HUES64 (cell line): Measurements from ENCODE around the gene PHACTR1.
A peak's percentile ranks its signal among the peaks of the same experiment; 100 is the strongest.

Experiments used
- H3K27ac ChIP-seq: 2 replicates; pipeline ENCODE4 v1.7.0; 2013; ENCODE audit warnings: low read depth, low read length, inconsistent platforms
- H3K27me3 ChIP-seq: 2 replicates; pipeline ENCODE4 v1.6.1; 2013; ENCODE audit warnings: mild to moderate bottlenecking, low read length; ENCODE audit not compliant: insufficient read depth
- H3K36me3 ChIP-seq: 2 replicates; pipeline ENCODE4 v1.6.1; 2013; ENCODE audit warnings: mild to moderate bottlenecking, low read length; ENCODE audit not compliant: insufficient read depth
- H3K4me1 ChIP-seq: 2 replicates; pipeline ENCODE4 v1.6.1; 2013; ENCODE audit warnings: mild to moderate bottlenecking, low read length, moderate library complexity; ENCODE audit not compliant: insufficient read depth
- H3K4me3 ChIP-seq: 2 replicates; pipeline ENCODE4 v1.5.1; 2013; ENCODE audit warnings: mild to moderate bottlenecking, low read length, moderate library complexity
- H3K9ac ChIP-seq: 2 replicates; pipeline ENCODE4 v1.6.1; 2013; ENCODE audit warnings: mild to moderate bottlenecking, low read depth, low read length
- H3K9me3 ChIP-seq: 2 replicates; pipeline ENCODE4 v1.6.1; 2013; ENCODE audit warnings: low read depth, low read length; ENCODE audit not compliant: insufficient read depth
- WGBS: fragments of 150-250, 120-280 bp; methylation state at CpG from one replicate; pipeline ENCODE4 v1.1.7; 2013; ENCODE audit warnings: missing lambda C conversion rate; 5-methylcytosine and 5-hydroxymethylcytosine counted together

The PHACTR1 gene

GRCh38 chr6:12951415-12951814 is 234.8 kb downstream of the PHACTR1 start:
- H3K9me3 ChIP-seq, result no peaks in the 10 kb centered on the region
- H3K27ac ChIP-seq, result no peak overlapping the region
- no peak overlapping the region for H3K4me3 ChIP-seq
- H3K36me3 ChIP-seq, result no peaks in the 10 kb centered on the region
- H3K9ac ChIP-seq, result no peak overlapping the region
- H3K4me1 ChIP-seq, result peaks cover 16% of the 10 kb centered on the region
- peaks cover 18% of the 10 kb centered on the region for H3K27me3 ChIP-seq

- Histone ChIP-seq H3K9me3 (no peaks in the 10 kb centered on the region), H3K27ac (no peak overlapping the region), H3K4me3 (no peak overlapping the region), H3K9ac (no peak overlapping the region), H3K4me1 (peaks cover 20% of the 10 kb centered on the region), H3K27me3 (peaks cover 26% of the 10 kb centered on the region), H3K36me3 (no peaks in the 10 kb centered on the region)
- WGBS, result 90% methylated on average over 4 of the region's 4 CpGs
Observed at GRCh38 chr6:12952318-12952717, 235.8 kb downstream of the PHACTR1 start.

- Histone ChIP-seq H3K27ac (no peak overlapping the region), H3K36me3 (no peaks in the 10 kb centered on the region), H3K27me3 (peaks cover 63% of the 10 kb centered on the region), H3K4me3 (peak overlapping the region; percentile 30; the same call in 1 of the 2 replicates), H3K4me1 (peaks cover 33% of the 10 kb centered on the region), H3K9me3 (no peaks in the 10 kb centered on the region), H3K9ac (no peak overlapping the region)
- 4% methylated on average over 5 of the region's 5 CpGs for WGBS
Observed at GRCh38 chr6:12955956-12956355, 239.4 kb downstream of the PHACTR1 start.

GRCh38 chr6:12956991-12957320 is 240.4 kb downstream of the PHACTR1 start:
- 4% methylated on average over 5 of the region's 6 CpGs for WGBS

GRCh38 chr6:12957321-12958051 is 240.9 kb downstream of the PHACTR1 start:
- H3K9me3 ChIP-seq, result no peaks in the 10 kb centered on the region
- peaks cover 33% of the 10 kb centered on the region for H3K4me1 ChIP-seq
- H3K9ac ChIP-seq, result no peak overlapping the region
- H3K27ac ChIP-seq, result no peak overlapping the region
- H3K36me3 ChIP-seq, result no peaks in the 10 kb centered on the region
- peaks cover 70% of the 10 kb centered on the region for H3K27me3 ChIP-seq
- 2% methylated on average over 24 of the region's 24 CpGs for WGBS
- peak overlapping the region; percentile 51 for H3K4me3 ChIP-seq

More at GRCh38 chr6:12956991-12957320, 240.4 kb downstream of the PHACTR1 start:
- Histone ChIP-seq H3K4me3 (peak overlapping the region; percentile 51), H3K9me3 (no peaks in the 10 kb centered on the region), H3K9ac (no peak overlapping the region), H3K27me3 (peaks cover 70% of the 10 kb centered on the region), H3K4me1 (peaks cover 33% of the 10 kb centered on the region), H3K27ac (no peak overlapping the region), H3K36me3 (no peaks in the 10 kb centered on the region)

GRCh38 chr6:12958052-12958706 is 241.6 kb downstream of the PHACTR1 start:
- H3K9ac ChIP-seq, result no peak overlapping the region
- 4% methylated on average over 9 of the region's 9 CpGs for WGBS
- peak overlapping the region; percentile 51 for H3K4me3 ChIP-seq

GRCh38 chr6:12961761-12962160 is 245.2 kb downstream of the PHACTR1 start:
- Histone ChIP-seq H3K27ac (no peak overlapping the region), H3K27me3 (peaks cover 49% of the 10 kb centered on the region), H3K36me3 (no peaks in the 10 kb centered on the region), H3K9me3 (no peaks in the 10 kb centered on the region), H3K9ac (no peak overlapping the region), H3K4me3 (no peak overlapping the region), H3K4me1 (peaks cover 18% of the 10 kb centered on the region)
- 88% methylated on average over 4 of the region's 4 CpGs for WGBS

More at GRCh38 chr6:12958052-12958706, 241.6 kb downstream of the PHACTR1 start:
- Histone ChIP-seq H3K4me1 (peaks cover 35% of the 10 kb centered on the region), H3K27ac (no peak overlapping the region), H3K27me3 (peaks cover 70% of the 10 kb centered on the region), H3K9me3 (no peaks in the 10 kb centered on the region), H3K36me3 (no peaks in the 10 kb centered on the region)

- Histone ChIP-seq H3K4me1 (peaks cover 16% of the 10 kb centered on the region), H3K4me3 (no peak overlapping the region), H3K27ac (no peak overlapping the region), H3K9ac (no peak overlapping the region), H3K36me3 (no peaks in the 10 kb centered on the region), H3K9me3 (no peaks in the 10 kb centered on the region), H3K27me3 (peaks cover 41% of the 10 kb centered on the region)
- 100% methylated on average over 1 of the region's 1 CpG for WGBS
Observed at GRCh38 chr6:12962529-12962928, 246.0 kb downstream of the PHACTR1 start.

- H3K4me1 ChIP-seq, result peaks cover 11% of the 10 kb centered on the region
- no peaks in the 10 kb centered on the region for H3K36me3 ChIP-seq
- H3K4me3 ChIP-seq, result no peak overlapping the region
- H3K9ac ChIP-seq, result no peak overlapping the region
- WGBS, result 88% methylated on average over 5 of the region's 5 CpGs
- no peak overlapping the region for H3K27ac ChIP-seq
- peaks cover 37% of the 10 kb centered on the region for H3K27me3 ChIP-seq
- H3K9me3 ChIP-seq, result no peaks in the 10 kb centered on the region
Observed at GRCh38 chr6:12962987-12963386, 246.4 kb downstream of the PHACTR1 start.

- peaks cover 6% of the 10 kb centered on the region for H3K4me1 ChIP-seq
- H3K27ac ChIP-seq, result no peak overlapping the region
- H3K9ac ChIP-seq, result no peak overlapping the region
- H3K27me3 ChIP-seq, result peaks cover 31% of the 10 kb centered on the region
- 64% methylated on average over 4 of the region's 4 CpGs for WGBS
- H3K36me3 ChIP-seq, result no peaks in the 10 kb centered on the region
- no peaks in the 10 kb centered on the region for H3K9me3 ChIP-seq
- H3K4me3 ChIP-seq, result no peak overlapping the region
Observed at GRCh38 chr6:12963567-12963966, 247.0 kb downstream of the PHACTR1 start.

GRCh38 chr6:12967686-12968085 is 251.1 kb downstream of the PHACTR1 start:
- H3K27me3 ChIP-seq, result no peaks in the 10 kb centered on the region
- H3K4me1 ChIP-seq, result peaks cover 5% of the 10 kb centered on the region; the same call in 1 of the 2 replicates
- WGBS, result 94% methylated on average over 7 of the region's 7 CpGs
- H3K9ac ChIP-seq, result no peak overlapping the region
- H3K4me3 ChIP-seq, result no peak overlapping the region
- no peaks in the 10 kb centered on the region for H3K36me3 ChIP-seq
- no peaks in the 10 kb centered on the region for H3K9me3 ChIP-seq
- no peak overlapping the region for H3K27ac ChIP-seq
